ENCODE data around the gene ATP5MC2. TPM values are rescaled to one million over a fixed set of nuclear protein-coding genes. Genes with fewer than 3 reads are reported as not detected.

Gene ATP5MC2
- total RNA-seq, 1 experiment from 2014 or later: 304 TPM

GRCh38 chr12:53664936-53665335 lies 10.9 kb downstream of the ATP5MC2 start:
- ChIA-PET POLR2A (no interaction called here), CTCF (interaction anchor here (1.5 kb wide), 1 partner anchor 11 kb away, joined by 4 read pairs; the partner anchor contains the start of gene ATP5MC2), RAD21 (ENCODE audit: low non-redundant PET in 1 of 2, low total read pairs in 2 of 2, uncharacterized antibody in 2 of 2, unreplicated experiment in 2 of 2) (no interaction called here)
- DNase-seq (ENCODE audit: low read depth, low spot score): no peak
- Histone ChIP-seq H3K9me3 (ENCODE audit: control insufficient read depth in 1 of 2, insufficient read depth in 1 of 2, low read depth in 1 of 2, low read length in 2 of 2) (no peaks in the 10 kb centered on the region), H3K79me2 (ENCODE audit: insufficient read depth, low read length) (peaks cover 3% of the 10 kb centered on the region; the same call in 1 of the 2 replicates), H3K4me3 (replicated peaks in 1 of 2; ENCODE audit: low read depth in 1 of 2, low read length in 2 of 2) (no peak overlapping the region), H3K36me3 (ENCODE audit: control insufficient read depth in 1 of 2, insufficient read depth in 2 of 2, low read length in 2 of 2) (peaks cover 12 to 41% of the 10 kb centered on the region in 2 experiments; a peak in 3 of 4 replicates), H3K4me1 (ENCODE audit: control insufficient read depth in 1 of 2, insufficient read depth in 2 of 2, low read length in 2 of 2) (peaks cover 9 to 32% of the 10 kb centered on the region in 2 experiments), H4K20me1 (ENCODE audit: insufficient read depth) (peaks cover 5% of the 10 kb centered on the region; the same call in 1 of the 2 replicates), H3K27me3 (ENCODE audit: insufficient read depth, low read length) (no peaks in the 10 kb centered on the region), H3K4me2 (ENCODE audit: low read length) (no peak overlapping the region), H2AFZ (ENCODE audit: low read depth, low read length, poor library complexity, severe bottlenecking) (no peak overlapping the region), H3K9ac (ENCODE audit: low read length) (no peak overlapping the region), H3K27ac (ENCODE audit: low read depth, low read length) (no peak overlapping the region), H3K9me2 (ENCODE audit: insufficient read depth) (no peaks in the 10 kb centered on the region)
- ATAC-seq: no peak
- TF ChIP-seq POLR2AphosphoS5 (IDR thresholded peaks at IDR 0.05; ENCODE audit: low read depth, low read length) (no peak), YY1 (IDR thresholded peaks at IDR 0.05; ENCODE audit: extremely low read depth, insufficient replicate concordance, low read depth, low read length) (no peak), SP1 (IDR thresholded peaks at IDR 0.05; ENCODE audit: low read depth) (no peak), MAX (IDR thresholded peaks at IDR 0.05) (no peak), REST (IDR thresholded peaks at IDR 0.05; ENCODE audit: low read depth) (no peak), TCF7L2 (IDR thresholded peaks at IDR 0.05; ENCODE audit: borderline replicate concordance, extremely low read depth, insufficient read depth, insufficient read length) (no peak)
- no TSS peak for BruUV-seq (replicated peaks)
- intact Hi-C loops (cut with micrococcal nuclease): no loop called here

All from HCT116 (cell line).